Right renal cortex interstitium (tissue), 3 donors: ENCODE results near the gene PRIMPOL. TPM values are rescaled to one million over a fixed set of nuclear protein-coding genes. Genes with fewer than 3 reads are reported as not detected.
A peak's percentile ranks its signal among the peaks of the same experiment; 100 is the strongest.
"Not testable (repeated sequence)": the region's sequence is repeated elsewhere in the genome, so short reads cannot be mapped to it uniquely, and the experiment has no call there.

ENCODE experiments used
- DNase-seq, 3 donors: peaks; one replicate each; pipeline ENCODE4 v3.0.0-alpha.2; 2013; ENCODE audit warnings: low read depth in 3 of 3, low spot score in 2 of 3
- polyA plus RNA-seq, 3 donors: library from polyadenylated mRNA; unstranded; fragments of 120-200 nt; gene quantifications; one replicate each; pipeline ENCODE4 v1.2.1, GENCODE V29; 2013; ENCODE audit not compliant: insufficient read length in 3 of 3

The PRIMPOL gene
- polyA plus RNA-seq, 3 donors, result 28.0 to 34.5 (median 28.6) TPM

GRCh38 chr4:184636144-184636543 is 13.4 kb upstream of the PRIMPOL start:
- no peak for DNase-seq

GRCh38 chr4:184636897-184637296 is 12.6 kb upstream of the PRIMPOL start:
- no peak for DNase-seq

- DNase-seq, result no peak
Observed at GRCh38 chr4:184641022-184641421, 8.5 kb upstream of the PRIMPOL start.

GRCh38 chr4:184641451-184641850 is 8.1 kb upstream of the PRIMPOL start:
- DNase-seq, result no peak

- DNase-seq, result no peak
Observed at GRCh38 chr4:184643731-184644130, 5.8 kb upstream of the PRIMPOL start.

- DNase-seq, result no peak
Observed at GRCh38 chr4:184644553-184645307, 4.8 kb upstream of the PRIMPOL start.

GRCh38 chr4:184645904-184646610 is 3.5 kb upstream of the PRIMPOL start:
- no peak for DNase-seq

GRCh38 chr4:184647266-184648053 is 2.1 kb upstream of the PRIMPOL start:
- DNase-seq, result no peak

- DNase-seq, result no peak
Observed at GRCh38 chr4:184648054-184648312, 1.6 kb upstream of the PRIMPOL start.

GRCh38 chr4:184648313-184649025 is 1.1 kb upstream of the PRIMPOL start:
- peak; percentile 23 to 40 (median 27) for DNase-seq

- DNase-seq, result peak in 2 of 3 donors; percentile 25 to 58
Observed at GRCh38 chr4:184649971-184650855, 675 bp downstream of the PRIMPOL start.

- DNase-seq, result no peak
Observed at GRCh38 chr4:184651899-184652298, 2.4 kb downstream of the PRIMPOL start.

GRCh38 chr4:184652681-184653080 is 3.1 kb downstream of the PRIMPOL start:
- DNase-seq, result not testable (repeated sequence)

- DNase-seq, result no peak
Observed at GRCh38 chr4:184653650-184654049, 4.1 kb downstream of the PRIMPOL start.

- DNase-seq, result no peak
Observed at GRCh38 chr4:184655889-184656869, 6.6 kb downstream of the PRIMPOL start.

GRCh38 chr4:184657144-184657543 is 7.6 kb downstream of the PRIMPOL start:
- no peak for DNase-seq

- DNase-seq, result not testable (repeated sequence)
Observed at GRCh38 chr4:184657820-184658219, 8.3 kb downstream of the PRIMPOL start.

GRCh38 chr4:184660978-184661377 is 11.4 kb downstream of the PRIMPOL start:
- DNase-seq, result no peak

- DNase-seq, result no peak
Observed at GRCh38 chr4:184662236-184662635, 12.7 kb downstream of the PRIMPOL start.
